ENCODE measurements around the gene SLC39A11.
A peak's percentile ranks its signal among the peaks of the same experiment; 100 is the strongest.
"Not testable (repeated sequence)": the region's sequence is repeated elsewhere in the genome, so short reads cannot be mapped to it uniquely, and the experiment has no call there.

SLC39A11 gene

DNA sequence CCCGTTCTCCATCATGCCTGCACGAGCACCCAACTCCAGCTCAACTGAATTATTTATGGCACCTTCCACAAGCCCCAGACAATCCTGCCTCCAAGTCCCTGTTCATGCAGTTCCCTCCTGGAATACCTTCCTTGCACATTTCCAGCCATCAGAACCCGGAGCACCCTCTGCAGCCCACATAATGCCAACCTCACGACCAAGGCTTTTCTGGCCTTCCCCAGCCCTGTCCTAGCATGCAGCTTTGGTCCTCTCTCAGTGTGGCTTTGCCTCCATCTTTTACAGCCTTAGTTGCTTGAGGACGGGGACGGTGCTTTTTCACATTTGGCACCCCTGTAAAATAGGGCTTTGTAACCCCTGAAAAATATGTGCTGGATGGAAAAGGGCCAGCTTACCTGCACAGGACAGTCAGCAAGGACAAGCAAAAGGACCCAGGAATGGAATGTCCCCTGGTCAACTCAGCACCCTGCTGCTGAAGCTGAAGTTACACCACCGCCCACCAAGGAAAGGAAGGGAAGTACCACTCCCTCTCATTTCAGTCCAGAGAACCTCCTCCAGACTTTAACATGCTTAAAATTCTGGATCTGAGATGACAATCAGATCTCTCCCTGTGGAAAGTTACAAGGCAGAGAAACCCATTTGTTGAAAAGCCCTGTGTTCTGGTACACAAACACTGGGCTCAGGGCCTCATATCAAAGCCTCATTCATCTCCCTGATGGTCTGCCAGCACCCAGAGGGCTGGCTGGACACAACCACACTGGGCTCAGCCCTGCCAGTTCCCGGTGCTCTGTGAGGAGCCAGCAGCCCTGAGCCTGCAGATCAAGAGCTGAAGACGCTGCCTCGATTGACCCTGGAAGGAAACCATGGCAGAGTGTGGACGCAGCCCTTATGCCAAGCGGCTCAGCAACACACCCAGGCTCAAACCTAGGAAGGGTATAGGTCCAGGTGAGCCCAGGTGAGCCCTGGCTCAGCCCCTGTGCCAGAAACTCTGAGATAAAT, 2.9 kb downstream of the SLC39A11 start:
- no peak for DNase-seq (ENCODE audit: low read depth, low spot score)
- H3K4me3 ChIP-seq (ENCODE audit: low read length): no peak overlapping the region

DNA sequence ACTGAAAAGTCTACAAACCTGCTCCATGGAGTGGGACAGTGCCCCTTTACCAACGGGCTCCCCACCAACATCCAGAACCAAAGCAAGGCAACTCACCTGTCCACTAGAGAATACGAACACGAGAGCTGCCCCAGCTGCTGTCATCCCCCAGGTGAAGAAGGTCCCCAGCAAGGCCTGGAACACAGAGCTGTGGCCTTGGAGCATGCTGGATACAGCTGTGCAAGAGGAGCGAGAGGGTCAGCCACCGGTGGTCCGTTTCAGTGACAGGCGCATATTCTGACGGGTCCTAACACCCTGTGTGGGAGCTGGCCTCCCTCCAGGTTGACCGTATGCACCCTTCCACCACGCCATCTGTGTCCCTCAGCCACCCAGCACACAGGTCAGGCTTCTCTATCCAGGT, 3.9 kb downstream of the SLC39A11 start:
- DNase-seq (ENCODE audit: low read depth, low spot score): no peak
- no peak overlapping the region for H3K4me3 ChIP-seq (ENCODE audit: low read length)

DNA sequence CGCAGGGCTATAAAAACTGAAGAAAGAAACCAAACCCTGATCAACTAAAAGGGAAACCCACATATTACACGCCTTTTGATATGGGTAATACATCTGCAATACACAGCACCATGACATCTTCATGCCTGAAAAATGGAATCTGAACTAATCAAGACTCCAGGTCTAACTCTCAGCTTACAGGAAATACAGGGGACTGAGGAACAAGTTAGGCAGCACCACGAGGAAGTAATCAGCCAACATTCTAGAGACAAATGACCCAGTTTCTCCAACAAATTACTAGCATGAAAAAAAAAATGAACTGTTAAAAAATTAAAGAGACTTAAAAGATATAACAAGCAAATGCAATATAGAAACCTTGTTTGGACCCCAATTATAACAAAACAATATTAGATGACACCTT, 9.1 kb downstream of the SLC39A11 start:
- H3K4me3 ChIP-seq (ENCODE audit: low read length): no peak overlapping the region
- DNase-seq (ENCODE audit: low read depth, low spot score): no peak

- DNase-seq (ENCODE audit: low read depth, low spot score): no peak
- no peak overlapping the region for H3K4me3 ChIP-seq (ENCODE audit: low read length)
Observed at GRCh38 chr17:73074566-73074965, 17.9 kb downstream of the SLC39A11 start.

GRCh38 chr17:73072219-73072962, 20.1 kb downstream of the SLC39A11 start:
- DNase-seq (ENCODE audit: low read depth, low spot score): no peak
- no peak overlapping the region for H3K4me3 ChIP-seq (ENCODE audit: low read length)

- no peak for DNase-seq (ENCODE audit: low read depth, low spot score)
- no peak overlapping the region for H3K4me3 ChIP-seq (ENCODE audit: low read length)
Observed at GRCh38 chr17:73071066-73071999, 21.2 kb downstream of the SLC39A11 start.

DNA sequence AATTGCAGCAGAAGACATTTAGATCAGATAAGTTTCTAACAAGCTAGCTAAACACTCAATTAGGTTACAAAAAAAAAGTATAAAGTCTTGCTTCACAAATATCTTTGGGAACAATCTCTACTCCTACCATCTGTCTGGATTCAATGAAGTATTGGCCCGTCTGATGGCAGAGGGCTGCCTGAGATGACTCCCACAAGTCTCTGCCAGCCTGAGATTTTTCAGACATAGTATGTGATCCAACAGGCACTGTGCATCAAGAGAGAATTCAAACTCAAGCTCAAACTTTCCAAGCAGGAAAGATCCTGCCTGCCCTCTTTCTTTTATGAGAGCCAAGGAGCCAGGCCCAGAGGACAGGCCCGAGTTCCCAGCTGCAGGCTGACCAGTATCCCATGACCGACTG, 22.6 kb downstream of the SLC39A11 start:
- DNase-seq (ENCODE audit: low read depth, low spot score): no peak
- H3K4me3 ChIP-seq (ENCODE audit: low read length): no peak overlapping the region

DNA sequence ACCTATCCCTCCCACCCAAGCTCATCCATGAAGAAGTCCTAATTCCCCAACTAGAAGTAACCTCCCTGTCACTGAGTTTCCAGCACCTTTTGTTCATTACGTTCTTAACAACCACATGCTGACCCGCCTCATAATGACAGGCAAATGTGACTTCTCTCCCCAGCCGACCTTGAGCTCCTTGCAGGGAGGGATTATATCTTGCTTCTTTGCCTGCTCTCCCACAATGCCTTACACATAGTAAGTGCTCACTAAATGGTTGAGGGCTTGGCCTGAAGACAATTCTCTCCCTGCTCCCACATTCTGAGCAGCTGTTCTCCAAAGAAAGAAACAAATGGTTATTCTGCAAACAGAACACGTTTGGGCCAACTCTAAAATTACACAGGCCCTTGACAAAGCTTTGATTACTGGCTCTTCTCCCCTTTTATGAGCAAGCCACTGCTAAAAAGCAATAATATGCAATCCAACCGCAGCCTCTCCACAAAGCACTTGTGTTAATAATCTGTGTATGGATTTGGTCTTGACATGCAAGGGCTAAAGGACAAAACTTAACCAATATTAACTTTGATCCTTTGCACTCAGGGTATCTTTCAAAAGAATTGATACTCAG, 23.2 kb downstream of the SLC39A11 start:
- no peak for DNase-seq (ENCODE audit: low read depth, low spot score)
- no peak overlapping the region for H3K4me3 ChIP-seq (ENCODE audit: low read length)

DNA sequence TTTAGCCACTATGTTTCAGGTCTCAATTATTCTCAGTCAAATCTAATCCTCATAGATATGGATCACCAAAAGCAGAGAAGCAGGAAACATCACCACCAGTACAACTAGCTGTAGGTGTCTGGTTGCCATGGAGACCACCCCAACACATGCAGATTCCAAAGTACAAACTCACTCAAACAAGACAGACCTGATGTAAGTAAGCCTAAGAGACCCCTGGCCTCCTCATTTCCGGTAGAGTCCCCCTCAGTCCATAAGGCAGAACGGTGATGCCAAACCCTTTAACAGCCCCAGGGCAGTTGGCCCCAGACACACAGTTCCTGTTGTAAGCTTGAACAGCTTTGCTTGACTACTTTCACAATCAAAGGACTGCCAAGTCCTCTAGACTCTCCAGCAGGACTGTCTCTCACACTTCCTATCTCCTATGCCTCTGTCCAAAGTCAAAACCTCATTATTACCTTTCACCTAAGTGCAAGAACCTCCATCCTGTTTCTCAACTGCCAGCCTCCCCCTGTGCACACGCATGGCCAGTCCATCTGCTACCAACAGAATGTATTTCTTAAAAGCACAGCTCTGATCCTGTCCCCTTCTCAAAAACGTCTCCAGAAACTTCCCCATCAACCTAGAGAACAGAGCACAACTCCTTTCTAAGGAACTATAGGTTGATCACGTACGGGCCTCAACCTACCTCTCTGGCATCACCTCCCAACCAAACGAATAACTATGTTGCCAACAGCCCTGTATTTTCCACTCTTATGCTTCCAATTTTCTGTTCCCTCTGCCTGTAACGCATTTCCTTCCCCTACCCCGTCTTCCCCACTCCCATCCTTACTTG, 23.9 kb downstream of the SLC39A11 start:
- DNase-seq (ENCODE audit: low read depth, low spot score): no peak
- no peak overlapping the region for H3K4me3 ChIP-seq (ENCODE audit: low read length)

GRCh38 chr17:73067699-73068098, 24.8 kb downstream of the SLC39A11 start:
- DNase-seq (ENCODE audit: low read depth, low spot score); H3K4me3 ChIP-seq (ENCODE audit: low read length): not testable (repeated sequence)

- no peak overlapping the region for H3K4me3 ChIP-seq (ENCODE audit: low read length)
- no peak for DNase-seq (ENCODE audit: low read depth, low spot score)
Observed at GRCh38 chr17:73067075-73067474, 25.4 kb downstream of the SLC39A11 start.

DNA sequence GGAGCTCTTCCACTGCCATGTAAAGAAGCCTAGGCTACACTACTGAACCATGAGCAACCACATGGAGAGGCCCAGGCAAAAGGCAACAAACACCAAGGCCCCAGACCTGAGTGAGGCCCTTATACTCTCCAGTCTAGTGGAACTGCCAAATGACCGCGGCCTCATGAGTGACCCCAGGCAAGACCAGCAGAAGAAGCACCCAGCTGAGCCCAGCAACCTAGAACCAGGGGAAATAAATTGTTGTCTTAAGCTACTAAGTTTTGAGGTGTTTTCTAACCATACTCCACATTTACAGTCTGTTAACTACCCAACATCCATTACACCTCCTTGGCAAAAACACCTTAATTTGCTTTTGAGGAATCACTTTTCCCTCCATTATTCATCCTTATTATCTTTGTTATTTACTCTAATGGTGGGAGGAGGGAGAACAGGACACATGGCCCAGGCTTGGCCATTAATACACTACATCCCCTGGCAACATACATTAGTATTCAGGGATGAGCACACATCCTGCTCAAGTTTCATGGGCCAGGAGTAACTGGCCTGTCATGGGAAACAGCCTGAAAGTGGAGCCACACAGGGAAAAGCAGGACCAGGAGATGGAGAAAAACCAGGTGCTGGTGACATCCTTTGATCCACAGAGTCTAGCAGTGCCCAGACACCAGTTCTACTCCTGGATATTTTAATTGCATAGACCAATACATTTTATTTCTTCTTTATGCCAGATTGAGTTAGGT, 26.2 kb downstream of the SLC39A11 start:
- no peak for DNase-seq (ENCODE audit: low read depth, low spot score)
- no peak overlapping the region for H3K4me3 ChIP-seq (ENCODE audit: low read length)

DNA sequence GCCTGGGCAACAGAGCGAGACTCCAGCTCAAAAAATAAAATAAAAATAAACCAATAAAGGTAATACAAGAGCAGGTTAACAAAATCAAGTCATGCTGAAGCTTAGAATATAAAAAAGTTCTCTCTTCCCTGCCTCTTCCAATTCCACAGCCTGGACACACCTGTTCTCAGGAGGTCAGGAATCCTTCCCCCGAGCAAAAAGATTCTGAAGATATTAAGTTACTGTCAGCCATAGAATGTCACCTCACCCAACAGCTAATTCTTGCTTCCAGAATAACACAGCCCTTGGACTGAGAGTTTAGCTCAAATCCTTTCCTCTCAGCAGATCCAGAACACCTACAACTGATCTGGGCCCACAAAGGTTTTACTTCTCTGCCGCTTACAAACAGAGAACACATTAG, 27.1 kb downstream of the SLC39A11 start:
- no peak for DNase-seq (ENCODE audit: low read depth, low spot score)
- no peak overlapping the region for H3K4me3 ChIP-seq (ENCODE audit: low read length)

- DNase-seq (ENCODE audit: low read depth, low spot score): peak; percentile 84
- H3K4me3 ChIP-seq (ENCODE audit: low read length): no peak overlapping the region
Observed at GRCh38 chr17:73064084-73064938, 28.2 kb downstream of the SLC39A11 start.

GRCh38 chr17:73062726-73063125, 29.8 kb downstream of the SLC39A11 start:
- H3K4me3 ChIP-seq (ENCODE audit: low read length): no peak overlapping the region
- DNase-seq (ENCODE audit: low read depth, low spot score): no peak

- H3K4me3 ChIP-seq (ENCODE audit: low read length): no peak overlapping the region
- DNase-seq (ENCODE audit: low read depth, low spot score): no peak
Observed at GRCh38 chr17:73061161-73061560, 31.3 kb downstream of the SLC39A11 start.

All from Jurkat, Clone E6-1 (cell line).